Measurements from ENCODE around the gene PDE8A.

DNA sequence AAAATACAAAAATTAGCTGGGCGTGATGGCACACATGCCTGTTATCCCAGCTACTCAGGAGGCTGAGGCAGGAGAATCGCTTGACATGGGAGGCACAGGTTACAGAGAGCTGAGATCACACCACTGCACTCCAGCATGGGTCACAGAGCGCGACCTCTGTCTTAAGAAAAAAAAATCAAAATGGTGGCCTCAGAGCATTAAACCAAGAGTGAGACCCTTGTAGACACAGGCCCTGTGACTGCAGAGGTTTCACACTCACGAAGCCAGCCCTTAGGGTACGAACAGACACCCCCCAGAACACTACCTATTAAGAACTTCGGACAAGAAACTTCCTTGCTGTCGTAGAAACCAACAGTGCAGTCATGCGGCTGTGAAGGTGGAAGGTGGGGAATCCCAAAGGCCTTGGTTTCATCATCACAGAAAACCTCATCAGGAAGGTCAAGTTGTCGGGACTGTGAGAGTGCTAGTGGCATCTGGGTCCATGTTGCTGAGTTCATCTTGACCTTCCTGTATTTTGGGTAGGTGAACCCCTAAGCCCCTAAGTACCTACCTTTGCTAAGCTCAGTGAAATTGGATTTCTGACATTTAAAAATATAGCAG lies 4.8 kb upstream of the PDE8A start:
- TF ChIP-seq, protein P1, sequence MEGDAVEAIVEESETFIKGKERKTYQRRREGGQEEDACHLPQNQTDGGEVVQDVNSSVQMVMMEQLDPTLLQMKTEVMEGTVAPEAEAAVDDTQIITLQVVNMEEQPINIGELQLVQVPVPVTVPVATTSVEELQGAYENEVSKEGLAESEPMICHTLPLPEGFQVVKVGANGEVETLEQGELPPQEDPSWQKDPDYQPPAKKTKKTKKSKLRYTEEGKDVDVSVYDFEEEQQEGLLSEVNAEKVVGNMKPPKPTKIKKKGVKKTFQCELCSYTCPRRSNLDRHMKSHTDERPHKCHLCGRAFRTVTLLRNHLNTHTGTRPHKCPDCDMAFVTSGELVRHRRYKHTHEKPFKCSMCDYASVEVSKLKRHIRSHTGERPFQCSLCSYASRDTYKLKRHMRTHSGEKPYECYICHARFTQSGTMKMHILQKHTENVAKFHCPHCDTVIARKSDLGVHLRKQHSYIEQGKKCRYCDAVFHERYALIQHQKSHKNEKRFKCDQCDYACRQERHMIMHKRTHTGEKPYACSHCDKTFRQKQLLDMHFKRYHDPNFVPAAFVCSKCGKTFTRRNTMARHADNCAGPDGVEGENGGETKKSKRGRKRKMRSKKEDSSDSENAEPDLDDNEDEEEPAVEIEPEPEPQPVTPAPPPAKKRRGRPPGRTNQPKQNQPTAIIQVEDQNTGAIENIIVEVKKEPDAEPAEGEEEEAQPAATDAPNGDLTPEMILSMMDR (IDR thresholded peaks at IDR 0.05): no peak
- no peak for TF ChIP-seq POLR2A (IDR thresholded peaks at IDR 0.05)
